GM12878 (cell line): ENCODE results near the gene PTPMT1. TPM values are rescaled to one million over a fixed set of nuclear protein-coding genes. Genes with fewer than 3 reads are reported as not detected.

ENCODE experiments used
- ATAC-seq: fragments of 200-7000 bp; cut with Tn5 transposase; 3 replicates; pipeline ENCODE4 v1.9.1; 2020; ENCODE audit warnings: mild to moderate bottlenecking, moderate library complexity
- BruUV-seq: library from RNA; stranded (reverse); fragments of 400-500 nt; replicated peaks from 2 replicates; lab custom pipeline; 2021; lab: Mats Ljungman, UMichigan
- CTCF ChIA-PET: fragments of 300-600 bp; sonication (Branson Sonifier 250); formaldehyde crosslinking; extraction: SDS; loops from one replicate; lab custom pipeline; 2021; ENCODE audit warnings: inconsistent platforms; lab: Yijun Ruan, JAX
- POLR2A ChIA-PET: fragments of 350-600 bp; formaldehyde crosslinking; extraction: SDS; loops from one replicate; lab custom pipeline; 2021; ENCODE audit warnings: inconsistent platforms; lab: Charles Lee
- RAD21 ChIA-PET: fragments of 300-600 bp; sonication (Branson Sonifier 250); formaldehyde crosslinking; loops from one replicate; lab custom pipeline; 2023; ENCODE audit warnings: antibody characterized with exemption; ENCODE audit not compliant: unreplicated experiment; lab: Charles Lee
- SMC1A ChIA-PET: fragments of 300-600 bp; sonication (Branson Sonifier 250); formaldehyde crosslinking; loops from one replicate; lab custom pipeline; 2023; ENCODE audit not compliant: unreplicated experiment, uncharacterized antibody; lab: Charles Lee
- DNase-seq: peaks from one replicate; pipeline ENCODE4 v3.0.0-alpha.2; 2011; ENCODE audit warnings: low read depth, low spot score
- FAIRE-seq: peaks from 3 replicates; lab custom pipeline; 2011; peaks lifted over from hg19 to GRCh38; lab: Jason Lieb, UNC
- H2AFZ ChIP-seq: 2 replicates; pipeline ENCODE4 v1.6.0; 2011; ENCODE audit warnings: low read depth, low read length, control low read depth; ENCODE audit not compliant: control insufficient read depth
- H3K27ac ChIP-seq: 2 replicates; pipeline ENCODE4 v1.5.1; 2011; ENCODE audit warnings: control low read depth; ENCODE audit not compliant: control insufficient read depth, insufficient read depth
- H3K27me3 ChIP-seq, 2 experiments: replicated peaks in 1 of 2; 2 replicates each; pipeline versions ENCODE4 v1.6.0 to v1.6.1; 2011; ENCODE audit warnings: low read length in 1 of 2; ENCODE audit not compliant: control insufficient read depth in 2 of 2, insufficient read depth in 2 of 2
- H3K36me3 ChIP-seq, 2 experiments: 2 replicates each; pipeline ENCODE4 v1.5.1; 2011; ENCODE audit warnings: low read length in 1 of 2; ENCODE audit not compliant: control insufficient read depth in 2 of 2, insufficient read depth in 2 of 2
- H3K4me1 ChIP-seq: 2 replicates; pipeline ENCODE4 v1.6.1; 2011; ENCODE audit warnings: mild to moderate bottlenecking, low read length, moderate library complexity, mixed read lengths; ENCODE audit not compliant: control insufficient read depth, insufficient read depth
- H3K4me2 ChIP-seq: 2 replicates; pipeline ENCODE4 v1.6.0; 2011; ENCODE audit warnings: control low read depth; ENCODE audit not compliant: control insufficient read depth, insufficient read depth
- H3K4me3 ChIP-seq: fragments of 200-600 bp; sonication (generic); 2 replicates; pipeline ENCODE4 v1.5.1; 2016
- H3K79me2 ChIP-seq: 2 replicates; pipeline ENCODE4 v1.6.0; 2011; ENCODE audit warnings: low read length; ENCODE audit not compliant: control insufficient read depth, insufficient read depth
- H3K9ac ChIP-seq: 2 replicates; pipeline ENCODE4 v1.8.0; 2011; ENCODE audit warnings: low read length, control low read depth, mixed read lengths; ENCODE audit not compliant: control insufficient read depth, insufficient read depth
- H3K9me3 ChIP-seq: replicated peaks from 3 replicates; pipeline ENCODE4 v1.5.1; 2011; ENCODE audit warnings: mild to moderate bottlenecking, low read length; ENCODE audit not compliant: control insufficient read depth, insufficient read depth
- H4K20me1 ChIP-seq: 2 replicates; pipeline ENCODE4 v1.6.0; 2011; ENCODE audit not compliant: control insufficient read depth, insufficient read depth
- CHD1 ChIP-seq: IDR thresholded peaks from 2 replicates; pipeline ENCODE4 v1.6.1; 2012; ENCODE audit warnings: low read depth, low read length, improper control_type of control experiment
- ETV6 ChIP-seq, 2 experiments: fragments of 450-650 bp in 1 of 2; IDR thresholded peaks in 1 of 2; conservative IDR thresholded peaks in 1 of 2; 2 replicates each; pipeline ENCODE4 v1.6.1; 2014; ENCODE audit warnings: antibody characterized with exemption in 1 of 2, borderline replicate concordance in 1 of 2, low read depth in 1 of 2, mild to moderate bottlenecking in 1 of 2, moderate library complexity in 1 of 2
- IKZF2 ChIP-seq, 2 experiments: fragments of 450-650 bp; IDR thresholded peaks; 2 replicates each; pipeline ENCODE4 v1.6.1; 2017; ENCODE audit warnings: mild to moderate bottlenecking in 2 of 2, moderate library complexity in 2 of 2
- MEF2A ChIP-seq: IDR thresholded peaks from 2 replicates; pipeline ENCODE4 v1.6.1; 2011; ENCODE audit warnings: low read depth, mild to moderate bottlenecking, low read length, moderate library complexity; ENCODE audit not compliant: insufficient read depth
- MTA2 ChIP-seq: fragments of 450-650 bp; IDR thresholded peaks from 2 replicates; pipeline ENCODE4 v1.6.1; 2016; ENCODE audit warnings: low read depth, mild to moderate bottlenecking, moderate library complexity
- NKRF ChIP-seq: fragments of 450-650 bp; conservative IDR thresholded peaks from 2 replicates; pipeline ENCODE4 v1.6.1; 2017; ENCODE audit warnings: mild to moderate bottlenecking, moderate library complexity
- PML ChIP-seq: IDR thresholded peaks from 2 replicates; pipeline ENCODE4 v1.6.1; 2012; ENCODE audit warnings: low read length, inconsistent platforms
- STAT3 ChIP-seq: IDR thresholded peaks from 2 replicates; pipeline ENCODE4 v1.6.1; 2011; ENCODE audit warnings: low read depth, low read length, improper control_type of control experiment
- WRNIP1 ChIP-seq: IDR thresholded peaks from 2 replicates; pipeline ENCODE4 v1.6.1; 2011; ENCODE audit warnings: low read depth, low read length, improper control_type of control experiment, borderline replicate concordance
- ZNF207 ChIP-seq: fragments of 450-650 bp; IDR thresholded peaks from 2 replicates; pipeline ENCODE4 v1.6.1; 2014; ENCODE audit warnings: antibody characterized with exemption, mild to moderate bottlenecking, borderline replicate concordance
- WGBS: methylation state at CpG from one replicate; pipeline ENCODE4 v1.1.6; 2016; ENCODE audit warnings: low lambda C conversion rate; ENCODE audit not compliant: insufficient replicate concordance, insufficient coverage; ENCODE audit errors: missing lambda C conversion rate; 5-methylcytosine and 5-hydroxymethylcytosine counted together
- in situ Hi-C: fragments of 300-500 bp; cut with MboI; formaldehyde crosslinking; loops from 9 replicates; pipeline ENCODE4 v1.14.3; 2018; ENCODE audit warnings: mixed read lengths
- intact Hi-C: fragments of 100-400 bp; cut with micrococcal nuclease; formaldehyde crosslinking; loops from one replicate; pipeline ENCODE4 v1.14.2; 2022; ENCODE audit not compliant: unreplicated experiment
- polyA plus RNA-seq, 11 experiments: library from polyadenylated mRNA; depleted of rRNA in 4 of 11; unstranded in 6 of 11; stranded (reverse) in 5 of 11; fragments of >200 nt; fragmentation: Nextera tagmentation in 4 of 11; fragmentation: Illumina TruSeq in 1 of 11; extraction: Ambion mirVana in 4 of 11; extraction: Trizol in 1 of 11; gene quantifications; 1 replicate in 1 of 11; 2 replicates in 10 of 11; pipeline versions ENCODE4 v1.2.1 to v1.2.3, GENCODE V29; 2011 to 2016; ENCODE audit warnings: inconsistent platforms in 2 of 11, missing spikeins in 2 of 11, low read depth in 1 of 11
- total RNA-seq, 4 experiments: library from RNA; depleted of rRNA in 3 of 4; stranded (reverse); fragments of >200 nt in 3 of 4; fragmentation: Illumina TruSeq in 1 of 4; extraction: Trizol in 1 of 4; gene quantifications; 2 replicates each; pipeline versions ENCODE4 v1.2.1 to v1.2.3, GENCODE V29; 2013 to 2021
- TF ChIP-seq, protein P1 (sequence below): fragments of 450-650 bp; IDR thresholded peaks from 2 replicates; pipeline ENCODE4 v1.6.1; 2017; ENCODE audit warnings: antibody characterized with exemption, mild to moderate bottlenecking, moderate library complexity
- TF ChIP-seq, protein P2 (sequence below): fragments of 450-650 bp; IDR thresholded peaks from 2 replicates; pipeline ENCODE4 v1.6.1; 2017; ENCODE audit warnings: mild to moderate bottlenecking, moderate library complexity
- TF ChIP-seq, protein P3 (sequence below): IDR thresholded peaks from 2 replicates; pipeline ENCODE4 v1.6.1; 2011; ENCODE audit warnings: borderline replicate concordance, low read depth, mild to moderate bottlenecking, moderate library complexity, mixed read lengths, low read length; ENCODE audit not compliant: insufficient read depth; ENCODE audit errors: extremely low read length

The PTPMT1 gene
- total and polyA plus RNA-seq, 10 of the 15 experiments (the other 5 are each of a cell fraction or from before 2014, with no cell fraction given): 12.0 to 116 (median 58.2) TPM

DNA sequence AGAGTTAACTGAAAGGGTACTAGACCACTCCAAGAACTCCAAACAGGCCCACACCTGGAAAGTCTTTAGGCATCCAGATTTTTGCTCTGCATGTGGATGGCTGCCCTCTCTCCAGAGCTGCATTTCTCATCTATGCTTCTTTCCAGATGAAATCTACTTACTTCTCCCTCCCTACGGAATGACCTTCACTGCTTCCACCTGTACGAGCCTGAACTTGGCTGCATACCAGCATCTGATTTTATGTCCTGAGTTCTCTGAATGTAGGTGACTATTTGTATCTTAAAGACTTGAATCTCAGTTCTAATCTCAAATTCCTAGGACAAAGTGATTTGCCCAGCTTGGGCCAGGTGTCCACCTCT, 25.7 kb upstream of the PTPMT1 start:
- no peak overlapping the region for H2AFZ ChIP-seq
- H3K4me3 ChIP-seq: no peak overlapping the region
- FAIRE-seq: no peak
- RAD21 ChIA-PET: interaction anchor here (1.1 kb wide), 1 partner anchor 26 kb away, joined by 3 read pairs; no protein-coding TSS in a partner anchor
- peaks cover 2 to 7% of the 10 kb centered on the region in 2 experiments; a peak in 2 of 4 replicates for H3K36me3 ChIP-seq
- ATAC-seq: no peak
- no peaks in the 10 kb centered on the region for H3K27me3 ChIP-seq
- POLR2A ChIA-PET: interaction anchor here (1.1 to 2.2 kb wide), 4 partner anchors 12 to 41 kb away, joined by 5 to 8 read pairs (median 6); no protein-coding TSS in a partner anchor
- in situ Hi-C loops (no loop called here), intact Hi-C loops (no loop called here)
- H3K9me3 ChIP-seq: no peaks in the 10 kb centered on the region
- BruUV-seq: no TSS peak
- H3K4me2 ChIP-seq: no peak overlapping the region
- CTCF ChIA-PET: interaction anchor here (1.3 to 3.3 kb wide), 2 partner anchors 10 to 12 kb away, joined by 3 to 15 read pairs; no protein-coding TSS in a partner anchor
- DNase-seq: no peak
- WGBS: 97% methylated on average over 2 of the region's 2 CpGs
- H3K79me2 ChIP-seq: peaks cover 88% of the 10 kb centered on the region
- SMC1A ChIA-PET: interaction anchor here (1.0 to 7.2 kb wide), 10 partner anchors 7 to 269 kb away, joined by 3 to 42 read pairs (median 4); no protein-coding TSS in a partner anchor
- H3K4me1 ChIP-seq: peaks cover 8% of the 10 kb centered on the region
- H3K9ac ChIP-seq: no peak overlapping the region
- no peak overlapping the region for H3K27ac ChIP-seq
- H4K20me1 ChIP-seq: peaks cover 13% of the 10 kb centered on the region
- TF ChIP-seq, protein P1, sequence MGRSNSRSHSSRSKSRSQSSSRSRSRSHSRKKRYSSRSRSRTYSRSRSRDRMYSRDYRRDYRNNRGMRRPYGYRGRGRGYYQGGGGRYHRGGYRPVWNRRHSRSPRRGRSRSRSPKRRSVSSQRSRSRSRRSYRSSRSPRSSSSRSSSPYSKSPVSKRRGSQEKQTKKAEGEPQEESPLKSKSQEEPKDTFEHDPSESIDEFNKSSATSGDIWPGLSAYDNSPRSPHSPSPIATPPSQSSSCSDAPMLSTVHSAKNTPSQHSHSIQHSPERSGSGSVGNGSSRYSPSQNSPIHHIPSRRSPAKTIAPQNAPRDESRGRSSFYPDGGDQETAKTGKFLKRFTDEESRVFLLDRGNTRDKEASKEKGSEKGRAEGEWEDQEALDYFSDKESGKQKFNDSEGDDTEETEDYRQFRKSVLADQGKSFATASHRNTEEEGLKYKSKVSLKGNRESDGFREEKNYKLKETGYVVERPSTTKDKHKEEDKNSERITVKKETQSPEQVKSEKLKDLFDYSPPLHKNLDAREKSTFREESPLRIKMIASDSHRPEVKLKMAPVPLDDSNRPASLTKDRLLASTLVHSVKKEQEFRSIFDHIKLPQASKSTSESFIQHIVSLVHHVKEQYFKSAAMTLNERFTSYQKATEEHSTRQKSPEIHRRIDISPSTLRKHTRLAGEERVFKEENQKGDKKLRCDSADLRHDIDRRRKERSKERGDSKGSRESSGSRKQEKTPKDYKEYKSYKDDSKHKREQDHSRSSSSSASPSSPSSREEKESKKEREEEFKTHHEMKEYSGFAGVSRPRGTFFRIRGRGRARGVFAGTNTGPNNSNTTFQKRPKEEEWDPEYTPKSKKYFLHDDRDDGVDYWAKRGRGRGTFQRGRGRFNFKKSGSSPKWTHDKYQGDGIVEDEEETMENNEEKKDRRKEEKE: no peak
- TF ChIP-seq, protein P2, sequence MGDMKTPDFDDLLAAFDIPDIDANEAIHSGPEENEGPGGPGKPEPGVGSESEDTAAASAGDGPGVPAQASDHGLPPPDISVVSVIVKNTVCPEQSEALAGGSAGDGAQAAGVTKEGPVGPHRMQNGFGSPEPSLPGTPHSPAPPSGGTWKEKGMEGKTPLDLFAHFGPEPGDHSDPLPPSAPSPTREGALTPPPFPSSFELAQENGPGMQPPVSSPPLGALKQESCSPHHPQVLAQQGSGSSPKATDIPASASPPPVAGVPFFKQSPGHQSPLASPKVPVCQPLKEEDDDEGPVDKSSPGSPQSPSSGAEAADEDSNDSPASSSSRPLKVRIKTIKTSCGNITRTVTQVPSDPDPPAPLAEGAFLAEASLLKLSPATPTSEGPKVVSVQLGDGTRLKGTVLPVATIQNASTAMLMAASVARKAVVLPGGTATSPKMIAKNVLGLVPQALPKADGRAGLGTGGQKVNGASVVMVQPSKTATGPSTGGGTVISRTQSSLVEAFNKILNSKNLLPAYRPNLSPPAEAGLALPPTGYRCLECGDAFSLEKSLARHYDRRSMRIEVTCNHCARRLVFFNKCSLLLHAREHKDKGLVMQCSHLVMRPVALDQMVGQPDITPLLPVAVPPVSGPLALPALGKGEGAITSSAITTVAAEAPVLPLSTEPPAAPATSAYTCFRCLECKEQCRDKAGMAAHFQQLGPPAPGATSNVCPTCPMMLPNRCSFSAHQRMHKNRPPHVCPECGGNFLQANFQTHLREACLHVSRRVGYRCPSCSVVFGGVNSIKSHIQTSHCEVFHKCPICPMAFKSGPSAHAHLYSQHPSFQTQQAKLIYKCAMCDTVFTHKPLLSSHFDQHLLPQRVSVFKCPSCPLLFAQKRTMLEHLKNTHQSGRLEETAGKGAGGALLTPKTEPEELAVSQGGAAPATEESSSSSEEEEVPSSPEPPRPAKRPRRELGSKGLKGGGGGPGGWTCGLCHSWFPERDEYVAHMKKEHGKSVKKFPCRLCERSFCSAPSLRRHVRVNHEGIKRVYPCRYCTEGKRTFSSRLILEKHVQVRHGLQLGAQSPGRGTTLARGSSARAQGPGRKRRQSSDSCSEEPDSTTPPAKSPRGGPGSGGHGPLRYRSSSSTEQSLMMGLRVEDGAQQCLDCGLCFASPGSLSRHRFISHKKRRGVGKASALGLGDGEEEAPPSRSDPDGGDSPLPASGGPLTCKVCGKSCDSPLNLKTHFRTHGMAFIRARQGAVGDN: no peak
- TF ChIP-seq ETV6 (conservative IDR thresholded peaks at IDR 0.05 in 1 of 2, IDR thresholded peaks at IDR 0.05 in 1 of 2; ENCODE audit: borderline replicate concordance in 1 of 2, low read depth in 1 of 2): no peak
- TF ChIP-seq STAT3: no peak
- no peak for TF ChIP-seq MEF2A
- no peak for TF ChIP-seq ZNF207
- no peak for TF ChIP-seq PML
- TF ChIP-seq CHD1: no peak
- TF ChIP-seq WRNIP1: no peak
- no peak for TF ChIP-seq MTA2
- TF ChIP-seq, protein P3, sequence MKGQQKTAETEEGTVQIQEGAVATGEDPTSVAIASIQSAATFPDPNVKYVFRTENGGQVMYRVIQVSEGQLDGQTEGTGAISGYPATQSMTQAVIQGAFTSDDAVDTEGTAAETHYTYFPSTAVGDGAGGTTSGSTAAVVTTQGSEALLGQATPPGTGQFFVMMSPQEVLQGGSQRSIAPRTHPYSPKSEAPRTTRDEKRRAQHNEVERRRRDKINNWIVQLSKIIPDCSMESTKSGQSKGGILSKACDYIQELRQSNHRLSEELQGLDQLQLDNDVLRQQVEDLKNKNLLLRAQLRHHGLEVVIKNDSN: no peak
- TF ChIP-seq NKRF: no peak
- TF ChIP-seq IKZF2 (IDR thresholded peaks at IDR 0.05): no peak
